Stimulated activated naive CD8-positive, alpha-beta T cell treated with anti-CD3 and anti-CD28 coated beads, Interleukin-15, Interleukin-2, amounts not matched to agents 100 ng/mL and 50 ng/mL, for 24 hours (primary cell): Measurements from ENCODE around the gene MZB1.
A peak's percentile ranks its signal among the peaks of the same experiment; 100 is the strongest.
"Not testable (repeated sequence)": the region's sequence is repeated elsewhere in the genome, so short reads cannot be mapped to it uniquely, and the experiment has no call there.

Source experiments
- H3K27ac Mint-ChIP-seq: one replicate; pipeline ENCODE4 v1.8.0; 2021; ENCODE audit warnings: mild to moderate bottlenecking, mixed read lengths
- H3K27me3 Mint-ChIP-seq: one replicate; pipeline ENCODE4 v1.8.0; 2021; ENCODE audit warnings: mixed read lengths
- H3K36me3 Mint-ChIP-seq: one replicate; pipeline ENCODE4 v1.8.0; 2021; ENCODE audit warnings: low read depth, mixed read lengths
- H3K4me1 Mint-ChIP-seq: one replicate; pipeline ENCODE4 v1.8.0; 2021; ENCODE audit warnings: low read depth, mixed read lengths
- H3K4me3 Mint-ChIP-seq: one replicate; pipeline ENCODE4 v1.8.0; 2021; ENCODE audit warnings: mild to moderate bottlenecking, mixed read lengths
- H3K9me3 Mint-ChIP-seq: one replicate; pipeline ENCODE4 v1.8.0; 2021; ENCODE audit warnings: mixed read lengths

The MZB1 gene

DNA sequence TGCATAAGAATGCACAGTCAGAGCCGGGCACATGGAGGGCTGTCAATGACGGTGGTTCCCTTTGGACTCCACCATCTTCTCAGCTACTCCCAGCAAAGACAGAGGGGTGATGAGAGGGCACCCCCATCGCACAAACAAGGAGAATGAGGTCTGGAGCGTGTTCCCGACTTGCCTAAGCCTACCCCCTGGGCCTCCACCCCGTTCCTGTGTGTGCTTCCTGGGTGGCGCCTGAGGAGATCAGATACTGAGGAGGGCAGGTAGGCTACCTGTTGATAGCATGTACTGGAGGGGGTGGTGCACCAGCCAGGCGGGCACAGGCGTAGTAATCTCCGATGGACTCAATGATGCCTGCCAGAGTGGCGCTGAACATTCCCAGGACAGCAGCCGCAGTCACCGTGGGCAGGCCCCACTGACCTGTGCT lies 10.8 kb downstream of the MZB1 start:
- H3K36me3 Mint-ChIP-seq, result no peaks in the 10 kb centered on the region
- H3K4me3 Mint-ChIP-seq, result no peak overlapping the region
- no peaks in the 10 kb centered on the region for H3K27me3 Mint-ChIP-seq
- H3K4me1 Mint-ChIP-seq, result no peaks in the 10 kb centered on the region
- H3K27ac Mint-ChIP-seq, result no peak overlapping the region
- no peaks in the 10 kb centered on the region for H3K9me3 Mint-ChIP-seq

GRCh38 chr5:139378101-139378825 lies 11.4 kb downstream of the MZB1 start:
- Mint-ChIP-seq H3K9me3 (no peaks in the 10 kb centered on the region), H3K4me3 (no peak overlapping the region), H3K27ac (no peak overlapping the region)

DNA sequence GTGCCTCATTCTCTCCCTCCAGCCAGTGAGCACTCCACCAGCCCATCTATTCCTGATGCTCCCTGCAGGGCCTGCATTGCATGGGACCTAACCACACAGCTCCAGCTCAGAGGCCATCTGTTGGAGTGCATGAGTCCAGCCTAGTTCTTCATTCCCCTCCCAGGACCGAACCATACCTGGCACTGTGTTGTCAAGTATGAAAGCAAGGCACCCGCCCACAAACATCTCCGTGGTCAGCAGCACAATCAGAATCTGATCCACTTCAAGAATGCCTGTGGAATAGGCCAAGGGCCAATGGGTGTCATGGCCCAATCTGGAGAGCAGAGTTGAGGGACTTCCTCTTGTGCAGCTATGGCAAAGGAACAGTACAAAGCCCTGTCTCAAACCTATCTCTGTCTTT lies 12.5 kb downstream of the MZB1 start:
- Mint-ChIP-seq H3K9me3 (no peaks in the 10 kb centered on the region), H3K4me3 (no peak overlapping the region)

More at GRCh38 chr5:139378101-139378825, 11.4 kb downstream of the MZB1 start:
- Mint-ChIP-seq H3K4me1 (no peaks in the 10 kb centered on the region), H3K36me3 (no peaks in the 10 kb centered on the region), H3K27me3 (no peaks in the 10 kb centered on the region)

GRCh38 chr5:139376364-139376763 lies 13.3 kb downstream of the MZB1 start:
- no peaks in the 10 kb centered on the region for H3K27me3 Mint-ChIP-seq
- no peak overlapping the region for H3K27ac Mint-ChIP-seq
- H3K4me1 Mint-ChIP-seq, result peaks cover 10% of the 10 kb centered on the region
- H3K9me3 Mint-ChIP-seq, result no peaks in the 10 kb centered on the region
- H3K36me3 Mint-ChIP-seq, result peaks cover 8% of the 10 kb centered on the region
- no peak overlapping the region for H3K4me3 Mint-ChIP-seq

More for the DNA sequence above, 12.5 kb downstream of the MZB1 start:
- Mint-ChIP-seq H3K27ac (no peak overlapping the region), H3K36me3 (peaks cover 1% of the 10 kb centered on the region), H3K4me1 (peaks cover 1% of the 10 kb centered on the region), H3K27me3 (no peaks in the 10 kb centered on the region)

DNA sequence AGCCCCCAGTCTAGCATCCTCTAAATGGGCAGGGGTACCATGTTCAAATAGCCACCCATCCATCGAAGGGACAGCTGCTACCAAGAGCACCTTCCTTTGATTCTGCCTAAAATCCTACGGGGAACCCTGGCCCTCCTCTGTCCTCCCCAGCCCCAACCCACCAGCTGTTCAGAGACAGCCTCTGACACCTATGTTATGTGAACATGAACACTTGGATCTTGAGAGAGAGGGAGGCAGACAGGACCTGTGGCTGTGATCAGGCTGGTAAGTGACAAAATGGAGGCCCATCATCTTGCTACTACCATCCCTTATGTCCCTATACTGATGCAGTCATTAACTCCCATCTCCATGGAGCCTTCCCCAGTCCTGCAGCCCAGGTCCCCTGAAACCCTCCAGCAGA lies 14.8 kb downstream of the MZB1 start:
- peaks cover 14% of the 10 kb centered on the region for H3K4me1 Mint-ChIP-seq
- H3K4me3 Mint-ChIP-seq, result no peak overlapping the region
- no peak overlapping the region for H3K27ac Mint-ChIP-seq
- H3K9me3 Mint-ChIP-seq, result no peaks in the 10 kb centered on the region
- H3K36me3 Mint-ChIP-seq, result peaks cover 11% of the 10 kb centered on the region
- H3K27me3 Mint-ChIP-seq, result no peaks in the 10 kb centered on the region

DNA sequence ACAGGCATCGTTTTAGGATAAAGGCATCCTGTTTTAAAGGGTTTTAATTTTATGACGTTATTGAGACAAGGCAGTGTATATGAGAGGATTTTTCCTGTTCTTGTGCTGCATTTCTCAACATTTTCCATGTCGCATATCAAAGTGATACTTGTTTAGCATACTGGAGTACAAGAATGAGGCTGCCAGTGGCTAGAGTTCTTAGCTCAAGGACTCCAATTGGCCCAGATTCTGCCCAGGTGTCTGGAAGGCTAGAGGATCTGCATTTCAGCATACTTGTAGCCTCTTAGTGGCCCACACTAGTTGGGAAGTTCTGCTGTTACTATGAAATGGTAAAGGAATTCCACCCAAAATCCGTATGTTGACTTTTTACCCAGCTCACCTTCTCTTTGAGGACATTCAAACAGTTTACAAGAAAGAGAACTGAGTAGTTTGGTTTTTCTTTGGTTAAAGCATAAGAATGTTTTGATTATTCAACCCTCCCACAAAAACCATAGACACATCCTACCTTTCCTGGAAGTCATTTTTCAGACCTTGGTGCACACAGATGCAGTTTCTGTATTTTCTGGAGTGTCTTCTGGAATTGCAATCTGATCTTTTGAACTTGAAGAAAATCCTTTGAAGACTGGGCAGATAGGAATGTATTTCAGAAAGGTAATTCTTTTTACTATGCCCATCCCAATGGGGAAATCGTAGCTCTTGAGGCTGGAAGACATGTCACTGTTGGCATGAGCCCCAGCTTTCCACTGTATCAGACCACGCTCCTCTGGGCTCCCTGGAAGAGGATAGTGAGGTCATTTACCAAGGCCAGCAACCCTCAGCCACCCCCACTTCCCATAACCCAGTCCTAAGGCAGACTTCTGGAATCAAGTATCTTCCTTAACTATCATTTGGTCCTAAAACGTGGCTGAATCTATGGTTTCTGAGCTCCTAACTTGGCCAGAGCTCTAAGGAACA lies 18.0 kb downstream of the MZB1 start:
- Mint-ChIP-seq H3K27me3 (no peaks in the 10 kb centered on the region), H3K9me3 (no peaks in the 10 kb centered on the region), H3K27ac (peak overlapping the region; percentile 24), H3K36me3 (peaks cover 21% of the 10 kb centered on the region), H3K4me1 (peaks cover 14% of the 10 kb centered on the region), H3K4me3 (no peak overlapping the region)

DNA sequence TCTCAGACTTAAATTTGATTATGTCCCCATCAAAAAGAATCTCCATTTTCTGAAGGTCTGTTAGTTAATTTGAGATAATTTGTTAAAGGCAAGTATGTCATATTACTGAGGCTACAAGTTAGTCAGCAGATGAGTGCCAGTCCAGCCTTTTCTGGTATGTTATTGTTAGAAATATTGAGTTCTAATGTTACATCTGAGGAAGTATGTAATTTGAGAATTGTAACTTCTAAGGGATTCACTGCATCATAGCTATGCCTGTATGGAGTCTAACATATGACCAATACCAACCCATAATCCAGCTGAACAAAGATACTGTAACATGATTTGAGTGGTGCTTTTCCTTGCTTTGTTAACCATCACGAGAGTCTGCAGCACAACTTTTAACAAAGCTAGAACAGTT lies 20.5 kb downstream of the MZB1 start:
- Mint-ChIP-seq H3K27me3 (no peaks in the 10 kb centered on the region), H3K4me1 (peaks cover 14% of the 10 kb centered on the region), H3K4me3 (no peak overlapping the region), H3K36me3 (peaks cover 31% of the 10 kb centered on the region), H3K27ac (no peak overlapping the region), H3K9me3 (no peaks in the 10 kb centered on the region)

- H3K36me3 Mint-ChIP-seq, result peaks cover 36% of the 10 kb centered on the region
- H3K4me1 Mint-ChIP-seq, result peaks cover 20% of the 10 kb centered on the region
- no peaks in the 10 kb centered on the region for H3K27me3 Mint-ChIP-seq
- no peaks in the 10 kb centered on the region for H3K9me3 Mint-ChIP-seq
- no peak overlapping the region for H3K4me3 Mint-ChIP-seq
- H3K27ac Mint-ChIP-seq, result peak overlapping the region; percentile 77
Measured at GRCh38 chr5:139368613-139369012, 21.1 kb downstream of the MZB1 start.

DNA sequence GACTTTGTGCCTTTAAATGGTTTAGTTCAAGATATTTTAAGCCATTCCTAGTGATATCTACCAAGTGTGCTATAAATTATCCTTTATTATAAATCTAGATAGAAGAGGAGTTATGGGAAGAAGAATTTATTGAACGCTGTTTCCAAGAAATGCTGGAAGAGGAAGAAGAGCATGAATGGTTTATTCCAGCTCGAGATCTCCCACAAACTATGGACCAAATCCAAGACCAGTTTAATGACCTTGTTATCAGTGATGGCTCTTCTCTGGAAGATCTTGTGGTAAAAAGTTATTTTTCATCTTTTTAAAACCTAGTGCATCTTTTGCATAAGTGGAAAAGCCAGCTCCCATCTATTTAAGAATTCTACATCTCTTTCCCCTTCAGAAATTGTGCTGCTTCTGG lies 25.2 kb downstream of the MZB1 start:
- Mint-ChIP-seq H3K27ac (peak overlapping the region; percentile 13), H3K27me3 (no peaks in the 10 kb centered on the region), H3K36me3 (peaks cover 35% of the 10 kb centered on the region), H3K4me1 (peaks cover 21% of the 10 kb centered on the region), H3K4me3 (no peak overlapping the region), H3K9me3 (no peaks in the 10 kb centered on the region)

DNA sequence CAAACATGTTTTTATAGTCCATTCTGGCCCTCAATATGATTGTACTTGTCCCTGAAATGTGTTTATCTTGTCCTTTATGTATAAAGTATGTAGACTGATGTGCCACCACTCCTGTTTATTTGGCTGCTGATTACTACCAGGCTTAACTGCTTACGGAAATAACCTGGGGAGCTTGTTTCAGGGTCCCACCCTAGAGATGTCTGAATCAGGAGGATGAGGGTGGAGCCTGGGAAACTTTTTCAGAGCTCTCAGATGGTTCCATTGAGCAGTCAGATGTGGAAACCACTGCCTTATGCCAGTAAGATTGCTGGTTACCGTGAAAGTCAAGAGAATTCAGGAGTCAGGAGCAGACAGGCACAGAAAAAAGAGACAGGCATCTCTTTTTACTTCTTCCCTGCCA lies 25.8 kb downstream of the MZB1 start:
- Mint-ChIP-seq H3K4me3 (no peak overlapping the region), H3K27me3 (no peaks in the 10 kb centered on the region), H3K27ac (peak overlapping the region; percentile 32), H3K36me3 (peaks cover 32% of the 10 kb centered on the region), H3K9me3 (no peaks in the 10 kb centered on the region), H3K4me1 (peaks cover 21% of the 10 kb centered on the region)

DNA sequence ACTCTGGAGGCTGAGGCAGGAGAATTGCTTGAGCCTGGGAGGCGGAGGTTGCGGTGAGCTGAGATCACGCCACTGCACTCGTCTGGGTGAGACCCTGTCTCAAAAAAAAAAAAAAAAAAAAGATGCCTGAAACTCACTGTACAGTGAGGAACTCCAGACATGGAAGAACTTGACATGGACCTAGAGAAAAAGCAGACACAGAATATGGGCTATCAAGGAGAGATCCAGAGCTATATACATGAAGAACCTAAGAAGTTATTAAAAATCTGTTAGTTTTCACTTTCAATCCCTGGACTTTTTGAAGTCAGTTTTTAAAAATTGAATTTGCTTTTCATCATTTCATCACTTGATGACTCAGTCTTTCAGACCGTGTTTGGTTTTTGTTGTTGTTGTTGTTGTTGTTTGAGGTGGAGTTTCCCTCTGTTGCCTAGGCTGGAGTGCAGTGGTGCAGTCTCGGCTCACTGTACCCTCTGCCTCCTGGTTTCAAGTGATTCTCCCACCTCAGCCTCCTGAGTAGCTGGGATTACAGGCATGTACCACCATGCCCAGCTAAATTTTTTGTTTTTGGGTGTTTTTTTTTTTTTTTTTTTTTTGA lies 27.8 kb downstream of the MZB1 start:
- Mint-ChIP-seq H3K36me3 (peaks cover 34% of the 10 kb centered on the region), H3K27ac (no peak overlapping the region)

DNA sequence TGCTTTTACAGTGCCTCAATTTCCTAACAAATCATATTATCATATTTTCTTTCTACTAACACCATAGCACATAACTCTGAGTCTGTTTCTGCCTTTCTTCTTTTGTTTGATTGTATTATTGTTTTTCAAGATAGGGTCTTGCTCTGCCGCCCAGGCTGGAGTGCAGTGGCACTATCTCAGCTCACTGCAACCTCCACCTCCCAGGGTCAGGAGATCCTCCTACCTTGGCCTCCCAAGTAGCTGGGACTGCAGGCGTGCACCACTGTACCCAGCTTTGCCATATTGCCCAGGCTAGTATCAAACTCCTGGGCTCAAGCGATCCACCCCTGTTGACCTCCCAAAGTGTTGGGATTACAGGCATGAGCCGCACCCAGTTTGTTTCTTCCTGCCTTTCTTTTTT lies 29.3 kb downstream of the MZB1 start:
- Mint-ChIP-seq H3K36me3 (peaks cover 34% of the 10 kb centered on the region), H3K4me1 (peaks cover 35% of the 10 kb centered on the region), H3K27ac (no peak overlapping the region), H3K27me3 (no peaks in the 10 kb centered on the region), H3K4me3 (no peak overlapping the region), H3K9me3 (no peaks in the 10 kb centered on the region)

More for the DNA sequence above, 27.8 kb downstream of the MZB1 start:
- Mint-ChIP-seq H3K9me3 (no peaks in the 10 kb centered on the region), H3K27me3 (no peaks in the 10 kb centered on the region), H3K4me1 (peaks cover 33% of the 10 kb centered on the region), H3K4me3 (no peak overlapping the region)

DNA sequence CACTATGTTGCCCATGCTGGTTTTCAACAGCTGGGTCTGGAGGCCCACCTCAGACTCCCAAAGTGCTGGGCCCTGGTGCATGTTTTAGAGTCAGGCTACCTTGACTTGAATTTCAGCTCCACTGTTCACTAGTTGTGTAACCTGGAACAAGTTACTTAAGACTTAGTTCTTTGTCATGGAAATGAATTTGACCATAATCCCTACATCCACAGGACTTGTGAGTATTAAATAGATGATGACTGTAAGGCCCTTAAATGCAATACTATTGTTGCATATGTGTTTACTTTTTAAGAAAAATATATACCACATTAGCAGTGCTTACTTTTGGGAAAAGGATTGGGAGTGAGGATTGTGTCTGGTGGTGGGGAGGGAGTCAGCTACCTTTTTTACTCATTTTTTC lies 31.6 kb downstream of the MZB1 start:
- peaks cover 26% of the 10 kb centered on the region for H3K36me3 Mint-ChIP-seq
- H3K27me3 Mint-ChIP-seq, result no peaks in the 10 kb centered on the region
- no peak overlapping the region for H3K27ac Mint-ChIP-seq
- H3K9me3 Mint-ChIP-seq, result no peaks in the 10 kb centered on the region
- no peak overlapping the region for H3K4me3 Mint-ChIP-seq
- H3K4me1 Mint-ChIP-seq, result peaks cover 33% of the 10 kb centered on the region

DNA sequence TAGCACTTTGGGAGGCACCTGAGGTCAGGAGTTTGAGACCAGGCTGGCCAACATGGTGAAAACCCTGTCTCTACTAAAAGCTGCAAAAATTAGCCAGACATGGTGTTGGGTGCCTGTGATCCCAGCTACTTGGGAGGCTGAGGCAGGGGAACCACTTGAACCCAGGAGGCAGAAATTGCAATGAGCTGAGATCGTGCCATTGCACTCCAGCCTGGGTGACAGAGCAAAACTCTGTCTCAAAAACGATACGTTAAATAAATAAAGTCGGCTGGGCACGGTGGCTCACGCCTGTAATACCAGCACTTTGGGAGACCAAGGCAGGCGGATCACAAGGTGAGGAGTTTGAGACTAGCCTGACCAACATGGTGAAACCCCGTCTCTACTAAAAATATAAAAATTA lies 33.8 kb downstream of the MZB1 start:
- not testable (repeated sequence) for H3K27ac Mint-ChIP-seq, H3K9me3 Mint-ChIP-seq, H3K27me3 Mint-ChIP-seq, H3K4me3 Mint-ChIP-seq
- Mint-ChIP-seq H3K36me3 (peaks cover 21% of the 10 kb centered on the region), H3K4me1 (peaks cover 34% of the 10 kb centered on the region)

DNA sequence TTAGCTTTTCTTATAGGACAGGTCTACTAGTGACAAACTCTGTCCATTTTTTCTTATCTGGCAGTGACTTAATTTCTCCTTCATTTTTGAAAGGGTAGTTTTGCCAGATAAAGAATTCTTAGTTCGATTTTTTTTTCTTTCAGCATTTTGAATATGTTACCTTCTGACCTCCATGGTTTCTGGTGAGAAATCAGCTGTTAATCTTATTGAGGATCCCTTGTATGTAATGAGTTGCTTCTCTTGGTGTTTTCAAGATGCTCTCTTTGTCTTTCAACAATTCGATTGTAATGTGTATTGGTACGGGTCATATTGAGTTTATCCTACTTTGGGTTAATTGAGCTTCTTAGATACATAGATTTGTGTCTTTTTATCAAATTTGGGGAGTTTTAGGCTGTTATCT lies 35.5 kb downstream of the MZB1 start:
- H3K36me3 Mint-ChIP-seq, result peaks cover 21% of the 10 kb centered on the region
- no peak overlapping the region for H3K4me3 Mint-ChIP-seq
- H3K27me3 Mint-ChIP-seq, result no peaks in the 10 kb centered on the region
- H3K4me1 Mint-ChIP-seq, result peaks cover 34% of the 10 kb centered on the region
- H3K9me3 Mint-ChIP-seq, result no peaks in the 10 kb centered on the region
- no peak overlapping the region for H3K27ac Mint-ChIP-seq
